Activated CD4-positive, alpha-beta memory T cell treated with anti-CD3 and anti-CD28 coated beads for 36 hours (primary cell): Measurements from ENCODE around the gene ACKR4. TPM values are rescaled to one million over a fixed set of nuclear protein-coding genes. Genes with fewer than 3 reads are reported as not detected.
"Not testable (repeated sequence)": the region's sequence is repeated elsewhere in the genome, so short reads cannot be mapped to it uniquely, and the experiment has no call there.

ENCODE experiments used
- CTCF ChIA-PET: fragments of 350-600 bp; sonication (Branson Sonifier 250); formaldehyde crosslinking; loops from one replicate; lab custom pipeline; 2021; ENCODE audit warnings: antibody characterized with exemption, inconsistent platforms; lab: Charles Lee
- POLR2A ChIA-PET: fragments of 350-600 bp; sonication (Branson Sonifier 250); formaldehyde crosslinking; loops from one replicate; lab custom pipeline; 2021; ENCODE audit warnings: antibody characterized with exemption; lab: Charles Lee
- DNase-seq: peaks from one replicate; pipeline ENCODE4 v3.0.0-alpha.2; 2020
- H3K27ac Mint-ChIP-seq: one replicate; pipeline ENCODE4 v1.8.0; 2021; ENCODE audit warnings: mixed read lengths
- H3K27me3 Mint-ChIP-seq: one replicate; pipeline ENCODE4 v1.8.0; 2021; ENCODE audit warnings: mixed read lengths
- H3K36me3 Mint-ChIP-seq: one replicate; pipeline ENCODE4 v1.8.0; 2021; ENCODE audit warnings: mixed read lengths
- H3K4me1 Mint-ChIP-seq: one replicate; pipeline ENCODE4 v1.8.0; 2021; ENCODE audit warnings: low read depth, mixed read lengths
- H3K4me3 Mint-ChIP-seq: one replicate; pipeline ENCODE4 v1.8.0; 2021; ENCODE audit warnings: mild to moderate bottlenecking, mixed read lengths
- H3K9me3 Mint-ChIP-seq: one replicate; pipeline ENCODE4 v1.8.0; 2021; ENCODE audit warnings: mixed read lengths
- intact Hi-C: fragments of 100-400 bp; cut with micrococcal nuclease; formaldehyde crosslinking; loops from one replicate; pipeline ENCODE4 v1.15.1; 2023
- total RNA-seq, 2 experiments: library from RNA; stranded (reverse); gene quantifications; one replicate each; pipeline ENCODE4 v1.2.3, GENCODE V29; 2021

ACKR4 gene
- total RNA-seq, 2 experiments from 2014 or later = not detected

DNA sequence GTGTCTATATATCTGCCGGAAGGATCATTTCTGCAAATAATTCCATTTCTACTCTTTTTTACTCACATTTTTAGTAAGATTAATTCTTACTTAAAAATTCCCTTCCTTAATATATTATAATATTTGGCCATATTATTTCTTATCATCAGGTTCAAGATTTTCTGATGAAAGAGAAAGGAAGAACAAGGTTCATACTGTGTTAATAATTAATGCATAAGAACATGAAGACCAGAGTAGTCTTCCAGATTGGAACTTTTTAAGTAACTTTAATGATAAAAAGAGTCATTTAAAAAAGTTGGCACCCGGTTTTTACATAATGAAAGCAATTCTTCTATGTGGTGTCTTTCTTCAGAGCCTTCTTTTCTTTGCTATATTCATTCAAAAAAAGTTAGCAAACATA is 590 bp downstream of the ACKR4 start:
- intact Hi-C loops = no loop called here
- ChIA-PET CTCF (interaction anchor here (0.6 to 0.7 kb wide), 2 partner anchors 17 to 25 kb away, joined by 3 read pairs; no protein-coding TSS in a partner anchor), POLR2A (no interaction called here)
- H3K4me3 Mint-ChIP-seq = no peak overlapping the region
- H3K9me3 Mint-ChIP-seq = no peaks in the 10 kb centered on the region
- H3K27me3 Mint-ChIP-seq = no peaks in the 10 kb centered on the region
- peaks cover 31% of the 10 kb centered on the region for H3K36me3 Mint-ChIP-seq
- DNase-seq = no peak
- H3K4me1 Mint-ChIP-seq = no peaks in the 10 kb centered on the region
- no peak overlapping the region for H3K27ac Mint-ChIP-seq

GRCh38 chr3:132598181-132598580 is 1.1 kb downstream of the ACKR4 start:
- CTCF ChIA-PET = no interaction called here
- no peaks in the 10 kb centered on the region for H3K4me1 Mint-ChIP-seq
- H3K27me3 Mint-ChIP-seq = no peaks in the 10 kb centered on the region
- intact Hi-C loops = no loop called here
- no peak overlapping the region for H3K27ac Mint-ChIP-seq
- H3K36me3 Mint-ChIP-seq = peaks cover 33% of the 10 kb centered on the region
- H3K4me3 Mint-ChIP-seq = no peak overlapping the region
- no peaks in the 10 kb centered on the region for H3K9me3 Mint-ChIP-seq
- POLR2A ChIA-PET = no interaction called here
- no peak for DNase-seq

- H3K9me3 Mint-ChIP-seq, DNase-seq, H3K27ac Mint-ChIP-seq, H3K27me3 Mint-ChIP-seq, CTCF ChIA-PET, H3K4me3 Mint-ChIP-seq, H3K4me1 Mint-ChIP-seq, POLR2A ChIA-PET, intact Hi-C loops: not testable (repeated sequence)
- peaks cover 39% of the 10 kb centered on the region for H3K36me3 Mint-ChIP-seq
Measured at GRCh38 chr3:132600614-132601013, 3.5 kb downstream of the ACKR4 start.

GRCh38 chr3:132605374-132605792 is 8.3 kb downstream of the ACKR4 start:
- Mint-ChIP-seq H3K4me3 (no peak overlapping the region), H3K9me3 (peaks cover 2% of the 10 kb centered on the region), H3K27me3 (no peaks in the 10 kb centered on the region), H3K4me1 (no peaks in the 10 kb centered on the region), H3K27ac (no peak overlapping the region), H3K36me3 (peaks cover 37% of the 10 kb centered on the region)
- no peak for DNase-seq
- intact Hi-C loops = no loop called here
- CTCF ChIA-PET = no interaction called here
- POLR2A ChIA-PET = no interaction called here

DNA sequence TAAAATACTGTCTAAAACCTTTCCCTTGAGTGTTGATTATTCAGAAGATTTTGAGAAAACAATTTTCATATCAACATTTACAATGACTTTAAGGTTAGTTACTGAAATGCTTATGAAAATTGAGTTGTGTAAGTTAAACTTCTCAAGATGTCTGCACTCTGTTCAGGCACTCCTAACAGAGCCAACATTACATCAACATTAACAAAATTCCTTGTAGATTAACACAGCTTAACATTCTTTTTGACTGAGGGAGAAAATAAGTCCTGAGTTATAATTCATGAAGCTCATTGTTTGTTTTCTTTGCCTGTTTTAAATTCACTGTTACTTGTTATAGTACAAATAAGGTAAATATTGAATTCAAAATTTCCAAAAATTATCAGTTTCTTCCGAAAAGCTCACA is 9.0 kb downstream of the ACKR4 start:
- DNase-seq = no peak
- POLR2A ChIA-PET = no interaction called here
- Mint-ChIP-seq H3K36me3 (peaks cover 40% of the 10 kb centered on the region), H3K27ac (no peak overlapping the region), H3K4me1 (no peaks in the 10 kb centered on the region), H3K27me3 (no peaks in the 10 kb centered on the region), H3K9me3 (peaks cover 2% of the 10 kb centered on the region), H3K4me3 (no peak overlapping the region)
- intact Hi-C loops = no loop called here
- CTCF ChIA-PET = no interaction called here

DNA sequence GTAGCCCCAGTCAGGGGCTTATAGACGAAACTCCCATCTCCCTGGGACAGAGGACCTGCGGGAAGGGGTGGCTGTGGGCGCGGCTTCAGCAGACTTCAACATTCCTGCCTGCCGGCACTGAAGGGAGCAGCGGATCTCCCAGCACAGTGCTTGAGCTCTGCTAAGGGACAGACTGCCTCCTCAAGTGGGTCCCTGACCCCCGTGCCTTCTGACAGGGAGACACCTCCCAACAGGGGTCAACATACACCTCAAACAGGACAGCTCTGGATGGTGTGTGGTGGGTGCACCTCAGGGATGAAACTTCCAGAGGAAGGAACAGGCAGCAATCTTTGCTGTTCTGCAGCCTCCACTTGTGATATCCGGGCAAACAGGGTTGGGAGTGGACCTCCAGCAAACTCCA is 9.6 kb downstream of the ACKR4 start:
- CTCF ChIA-PET, H3K27me3 Mint-ChIP-seq, H3K4me1 Mint-ChIP-seq, DNase-seq, intact Hi-C loops, H3K4me3 Mint-ChIP-seq, POLR2A ChIA-PET, H3K9me3 Mint-ChIP-seq, H3K27ac Mint-ChIP-seq: not testable (repeated sequence)
- peaks cover 43% of the 10 kb centered on the region for H3K36me3 Mint-ChIP-seq

GRCh38 chr3:132615301-132615700 is 18.2 kb downstream of the ACKR4 start:
- DNase-seq, H3K27me3 Mint-ChIP-seq, H3K9me3 Mint-ChIP-seq, CTCF ChIA-PET, POLR2A ChIA-PET, H3K4me1 Mint-ChIP-seq, H3K4me3 Mint-ChIP-seq, intact Hi-C loops, H3K27ac Mint-ChIP-seq: not testable (repeated sequence)
- peaks cover 39% of the 10 kb centered on the region for H3K36me3 Mint-ChIP-seq

DNA sequence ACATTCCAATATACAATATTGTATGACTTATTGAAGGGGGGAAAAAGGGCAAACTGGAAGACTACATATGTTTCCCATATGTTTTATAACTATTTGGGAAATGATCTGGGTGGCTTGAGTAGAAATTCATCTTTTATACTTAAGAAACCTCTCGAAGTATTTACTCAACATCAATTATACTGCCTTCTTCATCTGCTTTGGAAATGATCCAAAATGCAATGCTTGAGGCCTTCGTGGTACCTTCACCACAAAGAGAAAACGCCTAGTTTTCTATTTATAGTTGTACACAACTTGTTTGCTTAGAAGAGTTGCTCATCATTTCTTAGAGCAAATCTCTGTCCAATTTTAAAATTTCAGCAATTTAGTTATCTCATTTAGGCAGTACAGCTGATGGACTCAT is 18.8 kb downstream of the ACKR4 start:
- no peak for DNase-seq
- H3K36me3 Mint-ChIP-seq = peaks cover 44% of the 10 kb centered on the region
- H3K9me3 Mint-ChIP-seq = peaks cover 9% of the 10 kb centered on the region
- H3K27me3 Mint-ChIP-seq = no peaks in the 10 kb centered on the region
- intact Hi-C loops = no loop called here
- ChIA-PET CTCF (no interaction called here), POLR2A (no interaction called here)
- H3K4me3 Mint-ChIP-seq = no peak overlapping the region
- H3K4me1 Mint-ChIP-seq = no peaks in the 10 kb centered on the region
- no peak overlapping the region for H3K27ac Mint-ChIP-seq

DNA sequence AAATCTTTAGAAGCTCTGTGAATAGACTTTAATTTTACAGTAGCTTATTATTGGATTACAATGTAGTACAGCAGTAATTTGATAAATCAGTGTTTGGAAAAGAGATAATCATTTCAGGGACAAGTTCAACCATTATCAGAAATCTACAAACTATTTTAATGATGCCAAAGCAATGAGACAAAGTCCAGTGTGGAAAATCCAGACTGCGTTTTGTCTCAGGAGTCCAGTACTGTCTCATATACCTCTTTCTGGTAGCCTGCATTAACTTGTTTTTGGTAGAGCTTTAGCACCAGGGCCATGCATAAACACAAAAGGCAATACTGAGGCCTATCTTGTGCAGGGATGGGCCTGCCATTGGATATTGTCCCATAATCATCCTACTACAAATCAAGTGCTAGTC is 19.7 kb downstream of the ACKR4 start:
- no peaks in the 10 kb centered on the region for H3K27me3 Mint-ChIP-seq
- no peak for DNase-seq
- ChIA-PET POLR2A (no interaction called here), CTCF (no interaction called here)
- H3K4me3 Mint-ChIP-seq = no peak overlapping the region
- intact Hi-C loops = no loop called here
- H3K27ac Mint-ChIP-seq = no peak overlapping the region
- peaks cover 44% of the 10 kb centered on the region for H3K36me3 Mint-ChIP-seq
- H3K9me3 Mint-ChIP-seq = peaks cover 8% of the 10 kb centered on the region
- H3K4me1 Mint-ChIP-seq = no peaks in the 10 kb centered on the region

DNA sequence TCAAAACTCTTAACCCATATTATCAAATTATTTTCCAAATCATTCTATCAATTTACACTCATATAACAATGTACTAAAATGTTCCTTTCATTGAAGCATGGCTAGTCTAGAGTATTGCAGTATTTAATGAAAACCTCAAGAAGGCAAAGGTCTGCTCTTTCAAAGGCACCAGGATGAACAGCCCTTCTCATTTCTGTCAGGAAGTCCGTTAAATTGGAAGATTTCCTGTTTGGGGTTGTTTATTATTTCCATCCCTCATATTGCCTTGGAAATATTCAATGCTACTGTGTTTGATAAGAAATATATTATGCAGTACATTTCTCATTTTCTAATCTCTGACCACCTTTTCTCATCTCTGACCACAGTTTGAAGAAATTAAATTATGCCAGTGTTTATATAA is 25.1 kb downstream of the ACKR4 start:
- ChIA-PET CTCF (no interaction called here), POLR2A (no interaction called here)
- H3K4me1 Mint-ChIP-seq = no peaks in the 10 kb centered on the region
- DNase-seq = no peak
- H3K27ac Mint-ChIP-seq = no peak overlapping the region
- H3K36me3 Mint-ChIP-seq = peaks cover 31% of the 10 kb centered on the region
- intact Hi-C loops = no loop called here
- H3K4me3 Mint-ChIP-seq = no peak overlapping the region
- H3K9me3 Mint-ChIP-seq = no peaks in the 10 kb centered on the region
- no peaks in the 10 kb centered on the region for H3K27me3 Mint-ChIP-seq

DNA sequence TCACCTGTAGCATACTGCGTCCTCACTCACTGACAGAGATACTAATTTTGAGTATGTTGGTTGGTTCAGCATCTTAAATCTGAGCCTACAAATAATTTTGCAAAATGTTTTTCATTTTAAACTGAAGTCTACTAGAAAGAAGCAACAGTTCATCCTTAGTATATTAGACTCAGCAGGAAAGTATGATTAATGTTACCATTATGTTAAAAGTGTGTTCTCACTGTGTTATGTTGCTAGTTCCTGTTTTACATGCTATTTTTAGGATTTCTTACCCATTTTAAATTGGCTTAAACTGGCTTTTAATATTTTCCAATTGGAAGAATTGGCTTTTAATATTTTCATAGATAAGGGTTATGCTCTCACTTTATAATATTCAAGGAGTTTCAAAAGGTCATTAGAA is 25.7 kb downstream of the ACKR4 start:
- intact Hi-C loops = no loop called here
- POLR2A ChIA-PET = no interaction called here
- no peak for DNase-seq
- CTCF ChIA-PET = interaction anchor here (0.6 to 1.5 kb wide), 3 partner anchors 21 to 86 kb away, joined by 3 to 11 read pairs (median 3); no protein-coding TSS in a partner anchor
- H3K4me1 Mint-ChIP-seq = no peaks in the 10 kb centered on the region
- no peaks in the 10 kb centered on the region for H3K27me3 Mint-ChIP-seq
- no peak overlapping the region for H3K27ac Mint-ChIP-seq
- no peak overlapping the region for H3K4me3 Mint-ChIP-seq
- H3K9me3 Mint-ChIP-seq = no peaks in the 10 kb centered on the region
- H3K36me3 Mint-ChIP-seq = peaks cover 27% of the 10 kb centered on the region

- POLR2A ChIA-PET = no interaction called here
- Mint-ChIP-seq H3K27me3 (no peaks in the 10 kb centered on the region), H3K27ac (no peak overlapping the region), H3K9me3 (no peaks in the 10 kb centered on the region), H3K4me1 (no peaks in the 10 kb centered on the region), H3K36me3 (peaks cover 27% of the 10 kb centered on the region), H3K4me3 (no peak overlapping the region)
- intact Hi-C loops = no loop called here
- CTCF ChIA-PET = interaction anchor here (0.7 to 1.5 kb wide), 3 partner anchors 20 to 87 kb away, joined by 3 to 11 read pairs (median 3); no protein-coding TSS in a partner anchor
- no peak for DNase-seq
Measured at GRCh38 chr3:132623646-132624045, 26.6 kb downstream of the ACKR4 start.

GRCh38 chr3:132624790-132625189 is 27.7 kb downstream of the ACKR4 start:
- no peak for DNase-seq
- H3K4me1 Mint-ChIP-seq = peaks cover under 1% of the 10 kb centered on the region
- ChIA-PET POLR2A (no interaction called here), CTCF (no interaction called here)
- H3K9me3 Mint-ChIP-seq = no peaks in the 10 kb centered on the region
- no peak overlapping the region for H3K27ac Mint-ChIP-seq
- H3K27me3 Mint-ChIP-seq = no peaks in the 10 kb centered on the region
- intact Hi-C loops = no loop called here
- H3K4me3 Mint-ChIP-seq = no peak overlapping the region
- peaks cover 28% of the 10 kb centered on the region for H3K36me3 Mint-ChIP-seq
